Uterus (tissue), 2 donors: ENCODE data around the gene BCAS3.

ENCODE experiments used
- CTCF ChIP-seq, 4 experiments: fragments of 200-600 bp in 2 of 4; fragments of 450-650 bp in 2 of 4; sonication (generic) in 2 of 4; IDR thresholded peaks; one replicate each; pipeline ENCODE4 v1.5.1; 2016 to 2019; ENCODE audit warnings: antibody characterized with exemption in 4 of 4, mild to moderate bottlenecking in 2 of 4, moderate library complexity in 1 of 4
- POLR2A ChIP-seq, 2 donors: fragments of 450-650 bp; IDR thresholded peaks; one replicate each; pipeline ENCODE4 v1.6.1; 2016; ENCODE audit warnings: antibody characterized with exemption in 2 of 2, mild to moderate bottlenecking in 1 of 2, moderate library complexity in 1 of 2

- TF ChIP-seq CTCF (IDR thresholded peaks at IDR 0.05) = peak; percentile 72 to 93 (median 84)
- no peak for TF ChIP-seq POLR2A (IDR thresholded peaks at IDR 0.05)
Observed at GRCh38 chr17:61389670-61390478, 712.2 kb downstream of the BCAS3 start.
